Measurements from ENCODE around the gene PRM2. TPM values are rescaled to one million over a fixed set of nuclear protein-coding genes. Genes with fewer than 3 reads are reported as not detected.

Gene PRM2
- total RNA-seq, 8 experiments from 2014 or later, result 0.47 TPM; not detected in 7

DNA sequence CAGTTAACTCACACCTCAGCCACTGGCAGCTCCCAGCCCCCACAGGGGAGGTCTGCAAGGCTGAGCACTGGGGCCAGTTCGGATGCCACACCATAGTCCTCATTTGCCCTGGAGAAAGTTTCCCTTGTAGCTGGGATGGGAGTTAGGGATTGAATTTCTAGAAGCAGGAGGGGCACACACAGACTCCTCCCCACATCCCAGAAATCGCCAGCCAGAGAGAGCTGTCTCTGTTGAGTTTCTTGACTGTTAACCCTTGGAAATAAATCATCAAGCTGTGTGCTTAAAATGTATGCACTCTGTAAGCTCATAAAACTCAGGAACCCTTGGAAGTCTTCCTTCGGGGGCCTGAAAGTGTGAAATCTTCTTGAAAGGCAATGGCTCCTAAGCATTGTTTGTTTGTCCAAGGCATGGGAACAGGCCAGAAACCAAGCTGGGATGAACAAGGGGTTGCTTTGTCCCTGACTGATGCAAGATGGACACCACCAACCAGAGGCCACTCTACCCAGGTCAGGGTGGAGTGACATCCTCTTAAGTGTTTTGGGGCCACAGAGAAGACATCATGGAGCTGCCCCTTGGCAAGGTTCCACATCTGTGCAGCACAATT lies 2.5 kb downstream of the PRM2 start:
- H3K4me3 ChIP-seq, result no peak overlapping the region
- peaks cover 3 to 5% of the 10 kb centered on the region in 2 donors for H3K4me1 ChIP-seq (replicated peaks in 1 of 2)
- H3K27ac ChIP-seq, result no peak overlapping the region
- peak in 3 of 8 experiments; percentile 21 to 55 (median 28) for ATAC-seq (replicated peaks in 6 of 8)
- in situ Hi-C loops (cut with MboI; ENCODE audit: low pct_unique_long_range_greater_than_20kb in 2 of 9, low sequenced_read_pairs in 9 of 9, unreplicated experiment in 9 of 9), result loop anchor here in 5 of 9 experiments (25.0 kb wide), 1 partner anchor 312 kb away; no protein-coding TSS in a partner anchor
- WGBS, 10 experiments, result 20 to 83% (median 50%) methylated on average over 1 to 2 of the region's 3 CpGs; no CpG with 5 or more reads in 4 of the 10 experiments

DNA sequence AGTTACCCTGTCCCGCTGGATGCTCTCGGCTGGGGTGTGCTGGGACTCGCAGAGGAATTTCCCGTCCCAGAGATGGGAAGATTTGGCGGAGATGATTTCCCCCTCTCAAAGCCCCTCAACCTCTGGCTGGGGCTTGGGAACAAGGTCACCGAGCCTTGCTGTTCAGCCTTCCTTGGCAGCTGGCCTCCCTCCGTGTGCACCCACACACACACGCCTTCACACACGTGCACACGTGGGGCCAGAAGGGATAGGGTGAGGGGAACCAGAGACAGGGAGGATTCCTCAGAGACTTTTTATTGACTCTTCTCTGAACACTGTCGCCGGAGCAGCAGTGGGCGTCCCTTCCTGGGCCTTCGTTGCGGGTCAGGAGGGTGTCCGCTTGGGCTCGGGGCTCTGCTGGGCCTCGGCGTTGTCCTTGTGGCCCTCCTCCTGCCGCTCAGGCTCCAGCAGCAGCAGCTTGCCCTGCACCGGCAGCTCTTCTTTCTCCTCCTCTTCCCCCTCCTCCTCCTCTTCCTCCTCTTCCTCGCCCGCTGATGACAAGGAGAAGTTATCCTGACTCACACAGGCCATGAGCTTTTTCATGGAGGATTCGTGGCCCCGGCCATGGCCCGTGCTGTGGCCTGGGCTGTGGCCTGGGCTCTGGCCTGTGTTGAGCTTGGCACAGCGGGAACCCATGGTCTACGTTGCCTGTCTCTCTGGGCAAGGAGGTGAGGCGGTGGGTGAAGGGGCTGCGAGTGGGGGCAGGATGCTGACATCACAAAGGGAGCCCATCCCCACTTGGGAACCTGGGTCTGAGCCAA lies 3.2 kb downstream of the PRM2 start, which contains the start of gene PRM3:
TSS of gene PRM3 (minus strand) at position 709 of the 800 bp plus-strand sequence. CDS start at position 675, 34 bp downstream.
- no peak within 1 kb of the TSS for H3K4me3 ChIP-seq
- peaks cover 3 to 5% of the 10 kb centered on the region in 2 donors for H3K4me1 ChIP-seq (replicated peaks in 1 of 2)
- no peak within 1 kb of the TSS for H3K27ac ChIP-seq
- WGBS, 10 experiments, result 80 to 100% (median 88%) methylated on average over 1 to 10 of the region's 30 CpGs; no CpG with 5 or more reads in 3 of the 10 experiments
- in situ Hi-C loops (cut with MboI; ENCODE audit: low pct_unique_long_range_greater_than_20kb in 2 of 9, low sequenced_read_pairs in 9 of 9, unreplicated experiment in 9 of 9), result loop anchor here in 5 of 9 experiments (25.0 kb wide), 1 partner anchor 311 kb away; no protein-coding TSS in a partner anchor
- no peak for ATAC-seq (replicated peaks in 6 of 8)

DNA sequence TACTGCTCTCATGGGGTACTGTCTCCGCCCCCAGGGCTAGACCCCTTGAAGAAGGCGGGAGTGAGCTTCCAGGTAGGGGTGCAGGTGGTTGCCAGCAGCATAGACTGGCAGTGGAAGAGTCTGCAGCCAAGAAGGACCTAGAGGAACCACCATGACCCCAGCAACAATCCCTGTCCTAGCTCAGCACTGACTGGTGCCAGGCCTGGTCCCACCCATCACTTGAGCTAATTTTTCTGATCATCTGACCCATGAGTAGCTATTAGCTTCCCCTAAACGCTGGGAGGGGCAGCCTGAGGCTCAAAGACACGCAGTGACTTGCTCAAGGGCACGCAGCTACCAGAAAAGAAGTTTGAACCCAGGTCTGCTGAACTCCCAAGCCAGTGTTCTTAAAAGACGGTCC lies 3.8 kb downstream of the PRM2 start:
- peak in 2 of 8 experiments; percentile 41 to 71 for ATAC-seq (replicated peaks in 6 of 8)
- in situ Hi-C loops (cut with MboI; ENCODE audit: low pct_unique_long_range_greater_than_20kb in 2 of 9, low sequenced_read_pairs in 9 of 9, unreplicated experiment in 9 of 9), result loop anchor here in 5 of 9 experiments (25.0 kb wide), 1 partner anchor 310 kb away; no protein-coding TSS in a partner anchor
- H3K4me1 ChIP-seq (replicated peaks in 1 of 2), result peaks cover 3 to 5% of the 10 kb centered on the region in 2 donors
- H3K4me3 ChIP-seq, result no peak overlapping the region
- WGBS, 10 experiments, result 17 to 100% (median 90%) methylated on average over 1 to 4 of the region's 6 CpGs; no CpG with 5 or more reads in 3 of the 10 experiments
- no peak overlapping the region for H3K27ac ChIP-seq

DNA sequence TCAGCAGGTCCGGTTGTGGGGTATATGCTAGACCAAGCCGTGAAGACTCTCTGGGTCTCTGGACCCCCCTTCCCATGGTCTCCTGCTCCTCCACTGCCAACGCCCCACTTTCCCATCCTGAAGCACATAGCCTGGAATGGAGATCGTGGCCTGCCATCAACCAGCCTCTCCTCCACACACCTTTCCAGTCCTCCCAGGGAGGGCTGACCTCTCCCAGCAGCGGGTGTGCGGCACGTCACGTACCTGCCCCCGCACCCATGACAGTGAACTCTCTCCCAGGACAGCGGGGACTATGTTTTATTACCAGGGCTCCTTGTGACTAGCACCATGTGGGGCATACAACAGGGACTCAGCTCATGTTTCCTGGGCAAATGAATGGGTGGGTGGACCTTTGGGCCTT lies 4.7 kb downstream of the PRM2 start:
- H3K4me3 ChIP-seq, result no peak overlapping the region
- in situ Hi-C loops (cut with MboI; ENCODE audit: low pct_unique_long_range_greater_than_20kb in 2 of 9, low sequenced_read_pairs in 9 of 9, unreplicated experiment in 9 of 9), result loop anchor here in 5 of 9 experiments (25.0 kb wide), 1 partner anchor 309 kb away; no protein-coding TSS in a partner anchor
- H3K4me1 ChIP-seq (replicated peaks in 1 of 2), result peaks cover 3 to 5% of the 10 kb centered on the region in 2 donors
- 67 to 80% (median 80%) methylated on average over 1 to 3 of the region's 10 CpGs; no CpG with 5 or more reads in 7 of the 10 experiments for WGBS, 10 experiments
- ATAC-seq (replicated peaks in 6 of 8), result no peak
- no peak overlapping the region for H3K27ac ChIP-seq

DNA sequence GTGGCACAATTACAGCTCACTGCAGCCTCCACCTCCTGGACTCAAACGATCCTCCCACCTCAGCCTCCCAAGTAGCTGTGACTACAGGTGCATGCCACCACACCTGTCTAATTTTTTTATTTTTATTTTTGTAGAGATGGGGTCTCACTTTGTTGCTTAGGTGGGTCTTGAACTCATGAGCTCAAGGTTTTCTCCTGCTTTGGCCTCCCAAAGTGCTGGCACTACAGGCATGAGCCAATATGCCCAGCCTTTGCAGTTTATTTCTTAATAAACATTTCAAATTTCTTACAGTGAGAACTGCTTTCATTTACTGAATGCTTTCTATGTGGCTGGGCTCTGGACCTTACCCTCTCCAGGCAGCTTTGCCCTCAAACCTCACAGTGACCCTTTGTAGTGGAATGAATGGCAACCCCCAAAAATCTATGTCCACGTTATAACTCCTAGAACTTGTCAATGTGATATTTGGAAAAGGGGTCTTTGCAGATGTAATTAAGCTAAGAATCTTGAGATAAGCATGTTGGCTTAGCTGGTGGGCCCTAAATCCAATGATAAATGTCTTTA lies 5.6 kb downstream of the PRM2 start:
- WGBS, 10 experiments, result 37 to 100% (median 94%) methylated on average over 1 to 2 of the region's 2 CpGs; no CpG with 5 or more reads in 2 of the 10 experiments
- Histone ChIP-seq H3K4me3 (no peak overlapping the region), H3K27ac (no peak overlapping the region), H3K4me1 (replicated peaks in 1 of 2) (peaks cover 3 to 5% of the 10 kb centered on the region in 2 donors)
- no peak for ATAC-seq (replicated peaks in 6 of 8)
- in situ Hi-C loops (cut with MboI; ENCODE audit: low pct_unique_long_range_greater_than_20kb in 2 of 9, low sequenced_read_pairs in 9 of 9, unreplicated experiment in 9 of 9), result loop anchor here in 5 of 9 experiments (25.0 kb wide), 1 partner anchor 308 kb away; no protein-coding TSS in a partner anchor

DNA sequence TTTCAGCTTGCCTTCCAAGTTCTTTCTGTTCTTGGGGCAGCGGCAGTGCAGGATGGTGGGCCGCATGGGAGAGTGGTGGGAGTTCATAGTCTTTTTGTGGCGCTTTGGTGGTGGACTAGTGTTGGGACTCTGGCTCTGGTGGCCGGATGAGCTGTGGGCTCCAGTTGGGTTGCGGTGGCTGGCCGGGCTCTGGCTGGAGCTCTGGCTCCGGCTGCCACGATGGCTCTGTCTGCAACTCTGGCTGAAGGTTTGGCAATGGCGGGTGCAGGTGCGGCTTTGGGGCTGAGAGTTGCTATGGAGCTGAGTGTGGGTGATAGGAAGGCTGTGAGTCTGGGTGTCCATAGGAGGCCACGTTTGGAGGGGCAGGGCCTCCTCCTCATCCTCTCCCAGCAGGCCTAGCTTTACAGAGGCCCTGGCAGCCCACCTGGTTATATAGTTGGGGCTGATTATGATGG lies 7.3 kb downstream of the PRM2 start, which contains the start of gene TNP2:
TSS of gene TNP2 (minus strand) at position 405 of the 455 bp plus-strand sequence. CDS start at position 342, 63 bp downstream.
- ATAC-seq (replicated peaks in 6 of 8), result no peak
- H3K4me1 ChIP-seq (replicated peaks in 1 of 2), result peaks cover 2 to 5% of the 10 kb centered on the region in 2 donors
- in situ Hi-C loops (cut with MboI; ENCODE audit: low pct_unique_long_range_greater_than_20kb in 2 of 9, low sequenced_read_pairs in 9 of 9, unreplicated experiment in 9 of 9), result loop anchor here in 5 of 9 experiments (25.0 kb wide), 1 partner anchor 307 kb away; no protein-coding TSS in a partner anchor
- H3K27ac ChIP-seq, result no peak within 1 kb of the TSS
- 76 to 100% (median 89%) methylated on average over 1 to 9 of the region's 11 CpGs; no CpG with 5 or more reads in 6 of the 10 experiments for WGBS, 10 experiments
- no peak within 1 kb of the TSS for H3K4me3 ChIP-seq

DNA sequence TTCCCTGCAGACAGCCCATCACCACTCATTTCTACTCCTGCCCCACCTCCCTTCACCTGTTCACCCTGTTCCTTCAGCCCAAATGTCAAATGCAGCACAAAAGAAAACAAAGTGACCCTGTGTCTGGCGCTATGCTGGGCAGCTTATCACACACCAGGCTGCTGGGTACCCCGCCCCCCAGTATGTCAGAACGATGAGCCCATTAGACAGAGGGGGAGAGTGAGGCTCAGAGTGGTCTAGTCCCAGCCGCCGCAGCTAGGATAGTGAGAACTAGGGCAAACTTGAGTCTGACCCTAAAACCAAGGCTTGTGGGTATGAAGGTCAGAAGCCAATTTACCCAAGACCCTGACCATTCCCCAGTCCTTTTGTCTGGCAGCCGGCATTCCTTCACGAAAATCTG lies 11.2 kb downstream of the PRM2 start:
- no peak for ATAC-seq (replicated peaks in 6 of 8)
- H3K4me3 ChIP-seq, result no peak overlapping the region
- no peaks in the 10 kb centered on the region for H3K4me1 ChIP-seq (replicated peaks in 1 of 2)
- no peak overlapping the region for H3K27ac ChIP-seq
- WGBS, 10 experiments, result 17 to 92% (median 83%) methylated on average over 1 to 6 of the region's 7 CpGs; no CpG with 5 or more reads in 4 of the 10 experiments
- in situ Hi-C loops (cut with MboI; ENCODE audit: low pct_unique_long_range_greater_than_20kb in 2 of 9, low sequenced_read_pairs in 9 of 9, unreplicated experiment in 9 of 9), result loop anchor here in 5 of 9 experiments (25.0 kb wide), 1 partner anchor 303 kb away; no protein-coding TSS in a partner anchor

DNA sequence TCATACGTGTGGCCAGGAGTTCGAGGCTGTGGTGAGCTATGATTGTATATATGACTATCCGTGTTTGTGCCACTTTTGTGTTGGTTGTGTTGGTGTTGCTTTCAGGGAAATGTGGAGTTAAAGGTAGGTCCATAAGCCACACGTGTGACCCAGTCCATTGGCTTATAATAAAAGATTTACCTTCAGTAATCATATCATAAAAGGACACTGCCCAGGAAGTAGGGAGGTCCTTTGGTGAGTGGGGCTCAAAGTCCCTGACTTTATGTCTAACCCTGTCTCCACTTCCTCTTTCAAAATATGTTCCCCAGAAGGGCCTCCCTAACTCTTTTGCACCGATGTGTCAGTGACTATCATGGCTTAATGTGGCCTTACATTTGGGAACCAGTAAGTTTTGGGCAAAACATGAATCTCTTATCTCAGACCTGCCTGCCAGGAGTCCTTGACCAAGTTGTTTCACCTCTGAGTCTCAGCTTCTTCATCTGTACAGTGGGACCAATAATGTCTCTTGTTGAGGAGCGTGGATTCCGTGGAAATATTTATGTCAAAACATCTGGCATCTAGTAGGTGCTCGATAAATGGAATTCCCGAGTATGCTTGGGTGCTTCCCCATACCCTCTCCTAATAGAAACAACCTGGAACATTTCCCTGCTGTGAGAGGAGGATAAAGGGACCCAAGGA lies 12.0 kb downstream of the PRM2 start:
- Histone ChIP-seq H3K4me1 (replicated peaks in 1 of 2) (no peaks in the 10 kb centered on the region), H3K4me3 (no peak overlapping the region), H3K27ac (no peak overlapping the region)
- WGBS, 10 experiments, result 53 to 96% (median 84%) methylated on average over 2 to 4 of the region's 9 CpGs; no CpG with 5 or more reads in 4 of the 10 experiments
- in situ Hi-C loops (cut with MboI; ENCODE audit: low pct_unique_long_range_greater_than_20kb in 2 of 9, low sequenced_read_pairs in 9 of 9, unreplicated experiment in 9 of 9), result loop anchor here in 5 of 9 experiments (25.0 kb wide), 1 partner anchor 302 kb away; no protein-coding TSS in a partner anchor
- ATAC-seq (replicated peaks in 6 of 8), result no peak

DNA sequence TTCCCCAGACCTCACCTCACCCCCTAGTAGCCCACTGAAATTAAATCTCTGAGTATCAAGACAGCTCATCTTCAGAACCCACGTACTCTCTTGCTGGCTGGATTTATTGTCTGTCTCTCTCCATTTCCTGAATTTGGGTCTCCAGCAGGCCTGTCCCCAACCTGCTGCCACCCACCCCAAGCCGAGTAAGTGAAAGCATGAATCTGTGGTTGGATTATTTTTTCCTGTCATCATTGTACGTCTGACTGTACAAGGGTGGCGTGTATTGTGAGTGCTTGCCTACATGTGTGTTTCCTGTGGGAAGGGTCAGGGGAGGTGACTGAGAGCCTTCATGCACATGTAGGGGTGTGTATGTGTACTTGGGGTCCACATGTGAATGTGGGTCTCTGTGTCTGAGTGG lies 12.5 kb downstream of the PRM2 start:
- WGBS, 10 experiments, result 45 to 85% (median 69%) methylated on average over 1 to 4 of the region's 4 CpGs; no CpG with 5 or more reads in 4 of the 10 experiments
- in situ Hi-C loops (cut with MboI; ENCODE audit: low pct_unique_long_range_greater_than_20kb in 2 of 9, low sequenced_read_pairs in 9 of 9, unreplicated experiment in 9 of 9), result loop anchor here in 5 of 9 experiments (25.0 kb wide), 1 partner anchor 301 kb away; no protein-coding TSS in a partner anchor
- Histone ChIP-seq H3K4me1 (replicated peaks in 1 of 2) (no peaks in the 10 kb centered on the region), H3K4me3 (no peak overlapping the region), H3K27ac (no peak overlapping the region)
- no peak for ATAC-seq (replicated peaks in 6 of 8)

DNA sequence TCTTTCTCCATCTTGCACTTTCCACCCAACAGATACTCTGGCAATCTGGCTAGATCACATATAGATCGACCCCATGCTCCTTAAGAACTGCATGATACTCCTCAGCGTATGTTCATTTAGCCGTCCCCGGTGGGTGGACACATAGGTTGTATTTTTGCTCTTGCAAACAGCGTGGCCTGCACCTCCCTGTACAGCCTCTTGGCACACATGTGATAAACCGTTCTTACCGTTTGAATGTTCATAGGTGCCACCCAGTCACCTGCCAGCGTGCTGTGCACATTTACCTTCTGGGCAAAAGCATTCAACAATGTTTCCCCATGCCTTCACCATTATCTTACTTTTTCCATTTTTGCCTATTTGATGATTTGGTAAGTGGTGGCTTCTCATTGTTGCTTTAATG lies 13.4 kb downstream of the PRM2 start:
- WGBS, 10 experiments, result 70 to 100% (median 83%) methylated on average over 1 to 8 of the region's 8 CpGs; no CpG with 5 or more reads in 2 of the 10 experiments
- ATAC-seq (replicated peaks in 6 of 8), result no peak
- in situ Hi-C loops (cut with MboI; ENCODE audit: low pct_unique_long_range_greater_than_20kb in 2 of 9, low sequenced_read_pairs in 9 of 9, unreplicated experiment in 9 of 9), result loop anchor here in 5 of 9 experiments (25.0 kb wide), 1 partner anchor 301 kb away; no protein-coding TSS in a partner anchor
- Histone ChIP-seq H3K4me3 (no peak overlapping the region), H3K27ac (no peak overlapping the region), H3K4me1 (replicated peaks in 1 of 2) (no peaks in the 10 kb centered on the region)

DNA sequence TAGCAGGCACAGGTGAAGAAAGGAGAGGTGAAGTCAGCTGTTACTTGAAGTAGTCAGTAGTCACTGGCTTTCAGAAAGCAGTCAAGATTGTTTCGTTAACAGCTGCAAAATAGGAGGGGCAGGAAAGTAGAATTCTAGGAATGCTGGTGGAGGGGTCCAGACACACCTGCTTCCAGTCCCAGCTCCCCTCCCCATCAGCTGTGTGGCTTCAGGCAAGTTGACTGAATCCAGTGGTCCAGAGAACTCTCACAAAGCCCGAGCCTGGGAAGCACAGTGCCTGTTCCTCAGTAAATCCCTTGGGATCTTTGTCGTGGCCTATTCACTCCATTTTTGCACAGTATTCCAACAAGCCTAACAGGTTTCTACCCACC lies 15.7 kb downstream of the PRM2 start:
- no peaks in the 10 kb centered on the region for H3K4me1 ChIP-seq (replicated peaks in 1 of 2)
- no peak overlapping the region for H3K4me3 ChIP-seq
- 40 to 72% (median 59%) methylated on average over 1 to 3 of the region's 3 CpGs; no CpG with 5 or more reads in 4 of the 10 experiments for whole genome bisulfite sequencing, 10 experiments
- no peak for ATAC-seq (replicated peaks in 6 of 8)
- in situ Hi-C loops (cut with MboI; ENCODE audit: low pct_unique_long_range_greater_than_20kb in 2 of 9, low sequenced_read_pairs in 9 of 9, unreplicated experiment in 9 of 9), result loop anchor here in 5 of 9 experiments (25.0 kb wide), 1 partner anchor 298 kb away; no protein-coding TSS in a partner anchor
- H3K27ac ChIP-seq, result no peak overlapping the region
